ENCODE measurements around the gene MCTP1.
"Not testable (repeated sequence)": the region's sequence is repeated elsewhere in the genome, so short reads cannot be mapped to it uniquely, and the experiment has no call there.

The MCTP1 gene

GRCh38 chr5:94856257-94856800, 428.6 kb downstream of the MCTP1 start:
- FAIRE-seq: no peak

GRCh38 chr5:94855543-94855942, 429.4 kb downstream of the MCTP1 start:
- no peak for FAIRE-seq

- FAIRE-seq: no peak
Measured at GRCh38 chr5:94853120-94853519, 431.8 kb downstream of the MCTP1 start.

GRCh38 chr5:94850960-94851359, 433.9 kb downstream of the MCTP1 start:
- no peak for FAIRE-seq

- FAIRE-seq: no peak
Measured at GRCh38 chr5:94849821-94850736, 434.8 kb downstream of the MCTP1 start.

GRCh38 chr5:94849324-94849723, 435.6 kb downstream of the MCTP1 start:
- FAIRE-seq: no peak

GRCh38 chr5:94847726-94848125, 437.2 kb downstream of the MCTP1 start:
- no peak for FAIRE-seq

GRCh38 chr5:94847019-94847418, 437.9 kb downstream of the MCTP1 start:
- no peak for FAIRE-seq

- FAIRE-seq: not testable (repeated sequence)
Measured at GRCh38 chr5:94845696-94846095, 439.2 kb downstream of the MCTP1 start.

- FAIRE-seq: no peak
Measured at GRCh38 chr5:94841598-94842322, 443.1 kb downstream of the MCTP1 start.

- FAIRE-seq: no peak
Measured at GRCh38 chr5:94833851-94834250, 451.0 kb downstream of the MCTP1 start.

GRCh38 chr5:94832685-94833084, 452.2 kb downstream of the MCTP1 start:
- FAIRE-seq: no peak

- FAIRE-seq: no peak
Measured at GRCh38 chr5:94830520-94830919, 454.4 kb downstream of the MCTP1 start.

- FAIRE-seq: not testable (repeated sequence)
Measured at GRCh38 chr5:94828222-94828621, 456.7 kb downstream of the MCTP1 start.

- no peak for FAIRE-seq
Measured at GRCh38 chr5:94820488-94820887, 464.4 kb downstream of the MCTP1 start.

- no peak for FAIRE-seq
Measured at GRCh38 chr5:94818904-94819303, 466.0 kb downstream of the MCTP1 start.

- no peak for FAIRE-seq
Measured at GRCh38 chr5:94815313-94816039, 469.4 kb downstream of the MCTP1 start.

GRCh38 chr5:94812232-94812631, 472.7 kb downstream of the MCTP1 start:
- FAIRE-seq: no peak

- no peak for FAIRE-seq
Measured at GRCh38 chr5:94811331-94811730, 473.6 kb downstream of the MCTP1 start.

GRCh38 chr5:94810877-94811276, 474.0 kb downstream of the MCTP1 start:
- no peak for FAIRE-seq

- FAIRE-seq: no peak
Measured at GRCh38 chr5:94810281-94810680, 474.6 kb downstream of the MCTP1 start.

- FAIRE-seq: no peak
Measured at GRCh38 chr5:94808497-94808896, 476.4 kb downstream of the MCTP1 start.

- no peak for FAIRE-seq
Measured at GRCh38 chr5:94807985-94808384, 476.9 kb downstream of the MCTP1 start.
